GM19328 (cell line): ENCODE data around the gene TRIM72.
"Not testable (repeated sequence)": the region's sequence is repeated elsewhere in the genome, so short reads cannot be mapped to it uniquely, and the experiment has no call there.

Experiments
- ATAC-seq: cut with Tn5 transposase; IDR thresholded peaks from one replicate; pipeline ENCODE4 v1.9.1; 2021; ENCODE audit warnings: mild to moderate bottlenecking, moderate library complexity; ENCODE audit not compliant: unreplicated experiment

Gene TRIM72

GRCh38 chr16:31214708-31215286, 878 bp downstream of the TRIM72 start:
- no peak for ATAC-seq

GRCh38 chr16:31215287-31216162, 1.6 kb downstream of the TRIM72 start:
- ATAC-seq, result no peak

- ATAC-seq, result no peak
Measured at GRCh38 chr16:31216422-31217135, 2.7 kb downstream of the TRIM72 start, which contains the start of gene PYDC1. TSS of gene PYDC1 (minus strand) at chr16:31217135. CDS start at chr16:31217028, 107 bp downstream.

- no peak for ATAC-seq
Measured at GRCh38 chr16:31217136-31217530, 3.2 kb downstream of the TRIM72 start.

GRCh38 chr16:31219154-31219741, 5.3 kb downstream of the TRIM72 start:
- no peak for ATAC-seq

- ATAC-seq, result no peak
Measured at GRCh38 chr16:31221357-31222160, 7.6 kb downstream of the TRIM72 start.

GRCh38 chr16:31223044-31223443, 9.1 kb downstream of the TRIM72 start:
- ATAC-seq, result no peak

GRCh38 chr16:31224092-31224955, 10.4 kb downstream of the TRIM72 start:
- no peak for ATAC-seq

- no peak for ATAC-seq
Measured at GRCh38 chr16:31225193-31225592, 11.3 kb downstream of the TRIM72 start.

- no peak for ATAC-seq
Measured at GRCh38 chr16:31228206-31228605, 14.3 kb downstream of the TRIM72 start.

GRCh38 chr16:31229501-31229900, 15.6 kb downstream of the TRIM72 start:
- ATAC-seq, result no peak

GRCh38 chr16:31238041-31238440, 24.1 kb downstream of the TRIM72 start:
- no peak for ATAC-seq

- no peak for ATAC-seq
Measured at GRCh38 chr16:31242206-31242605, 28.3 kb downstream of the TRIM72 start.

GRCh38 chr16:31243734-31244670, 30.1 kb downstream of the TRIM72 start:
- no peak for ATAC-seq

GRCh38 chr16:31245598-31245997, 31.7 kb downstream of the TRIM72 start:
- not testable (repeated sequence) for ATAC-seq

GRCh38 chr16:31246296-31246695, 32.4 kb downstream of the TRIM72 start:
- no peak for ATAC-seq

GRCh38 chr16:31248344-31248743, 34.4 kb downstream of the TRIM72 start:
- no peak for ATAC-seq

GRCh38 chr16:31250782-31251384, 37.0 kb downstream of the TRIM72 start:
- no peak for ATAC-seq
